A673 (cell line): ENCODE results near the gene PNMT. TPM values are rescaled to one million over a fixed set of nuclear protein-coding genes. Genes with fewer than 3 reads are reported as not detected.

Experiments used
- BruUV-seq: library from RNA; stranded (reverse); fragments of 400-500 nt; replicated peaks from 2 replicates; lab custom pipeline; 2021; lab: Mats Ljungman, UMichigan
- CTCF ChIA-PET: fragments of 300-600 bp; sonication (Branson Sonifier 250); formaldehyde crosslinking; loops from one replicate; lab custom pipeline; 2022; ENCODE audit warnings: antibody characterized with exemption; lab: Charles Lee
- POLR2A ChIA-PET: fragments of 300-600 bp; sonication (Branson Sonifier 250); formaldehyde crosslinking; loops from one replicate; lab custom pipeline; 2022; ENCODE audit warnings: antibody characterized with exemption; ENCODE audit not compliant: low non-redundant PET; lab: Charles Lee
- DNase-seq: peaks from one replicate; pipeline ENCODE4 v3.0.0-alpha.2; 2015; ENCODE audit warnings: low spot score
- H3K27ac ChIP-seq: fragments of 200-600 bp; sonication (generic); 2 replicates; pipeline ENCODE4 v1.5.1; 2016; ENCODE audit warnings: mixed run types, low read depth, mild to moderate bottlenecking, mixed read lengths, antibody characterized with exemption, low read length; ENCODE audit not compliant: poor library complexity, severe bottlenecking
- H3K27me3 ChIP-seq: fragments of 200-600 bp; sonication (generic); replicated peaks from 2 replicates; pipeline ENCODE4 v1.6.1; 2017; ENCODE audit warnings: mixed run types, low read depth, mild to moderate bottlenecking, mixed read lengths, antibody characterized with exemption, low read length; ENCODE audit not compliant: insufficient read depth, poor library complexity
- H3K36me3 ChIP-seq: fragments of 200-600 bp; sonication (generic); 2 replicates; pipeline ENCODE4 v1.6.1; 2016; ENCODE audit warnings: mixed run types, mild to moderate bottlenecking, mixed read lengths, antibody characterized with exemption, low read length; ENCODE audit not compliant: insufficient read depth, poor library complexity, severe bottlenecking
- H3K4me1 ChIP-seq: fragments of 200-600 bp; sonication (generic); 2 replicates; pipeline ENCODE4 v1.6.1; 2017; ENCODE audit warnings: mixed run types, mild to moderate bottlenecking, mixed read lengths, antibody characterized with exemption, low read length; ENCODE audit not compliant: insufficient read depth, poor library complexity, severe bottlenecking
- H3K4me3 ChIP-seq: fragments of 200-600 bp; sonication (generic); 2 replicates; pipeline ENCODE4 v1.5.1; 2016; ENCODE audit warnings: low read depth, mixed run types, mild to moderate bottlenecking, mixed read lengths, low read length; ENCODE audit not compliant: poor library complexity, severe bottlenecking
- H3K9me3 ChIP-seq: fragments of 200-600 bp; sonication (generic); 2 replicates; pipeline ENCODE4 v1.6.1; 2016; ENCODE audit warnings: mixed run types, low read depth, mild to moderate bottlenecking, mixed read lengths, antibody characterized with exemption, low read length; ENCODE audit not compliant: poor library complexity, severe bottlenecking
- CTCF ChIP-seq: fragments of 300-800, 200-600 bp; sonication (generic); conservative IDR thresholded peaks from 2 replicates; pipeline ENCODE4 v1.5.1; 2017; ENCODE audit warnings: low read depth, mild to moderate bottlenecking, antibody characterized with exemption, low read length, moderate library complexity, mixed read lengths
- EZH2 ChIP-seq: fragments of 200-600 bp; sonication (generic); IDR thresholded peaks from 2 replicates; pipeline ENCODE4 v1.6.1; 2017; ENCODE audit warnings: borderline replicate concordance, low read depth, mild to moderate bottlenecking, mixed read lengths, antibody characterized with exemption, low read length; ENCODE audit not compliant: poor library complexity, severe bottlenecking
- intact Hi-C: fragments of 100-400 bp; cut with micrococcal nuclease; formaldehyde crosslinking; loops from one replicate; pipeline ENCODE4 v1.10.0; 2022; ENCODE audit not compliant: unreplicated experiment
- total RNA-seq: library from RNA; stranded (reverse); gene quantifications from 2 replicates; pipeline ENCODE4 v1.2.3, GENCODE V29; 2021

PNMT gene
- total RNA-seq, 1 experiment from 2014 or later: not detected

- Histone ChIP-seq H3K9me3 (no peaks in the 10 kb centered on the region), H3K4me3 (no peak overlapping the region), H3K4me1 (no peaks in the 10 kb centered on the region), H3K27ac (no peak overlapping the region), H3K36me3 (no peaks in the 10 kb centered on the region), H3K27me3 (no peaks in the 10 kb centered on the region)
- TF ChIP-seq CTCF: no peak
- TF ChIP-seq EZH2: no peak
- no peak for DNase-seq
- intact Hi-C loops: no loop called here
- CTCF ChIA-PET: interaction anchor here (0.7 kb wide), 1 partner anchor 429 kb away, joined by 3 read pairs; no protein-coding TSS in a partner anchor
- POLR2A ChIA-PET: no interaction called here
- BruUV-seq: no TSS peak
Measured at GRCh38 chr17:39641883-39642282, 26.4 kb upstream of the PNMT start.

GRCh38 chr17:39642291-39643074, 25.8 kb upstream of the PNMT start:
- CTCF ChIA-PET: no interaction called here
- POLR2A ChIA-PET: no interaction called here
- no peak for TF ChIP-seq CTCF
- no peak for TF ChIP-seq EZH2
- no peaks in the 10 kb centered on the region for H3K27me3 ChIP-seq
- H3K9me3 ChIP-seq: no peaks in the 10 kb centered on the region
- no peak overlapping the region for H3K27ac ChIP-seq
- intact Hi-C loops: no loop called here
- no peaks in the 10 kb centered on the region for H3K36me3 ChIP-seq
- H3K4me3 ChIP-seq: no peak overlapping the region
- H3K4me1 ChIP-seq: no peaks in the 10 kb centered on the region
- no peak for DNase-seq
- no TSS peak for BruUV-seq

GRCh38 chr17:39643271-39643670, 25.0 kb upstream of the PNMT start:
- Histone ChIP-seq H3K4me3 (no peak overlapping the region), H3K27ac (no peak overlapping the region), H3K27me3 (no peaks in the 10 kb centered on the region), H3K36me3 (no peaks in the 10 kb centered on the region), H3K9me3 (no peaks in the 10 kb centered on the region), H3K4me1 (no peaks in the 10 kb centered on the region)
- TF ChIP-seq CTCF: no peak
- TF ChIP-seq EZH2: no peak
- intact Hi-C loops: no loop called here
- no TSS peak for BruUV-seq
- ChIA-PET POLR2A (no interaction called here), CTCF (interaction anchor here (0.8 kb wide), 1 partner anchor 22 kb away, joined by 3 read pairs; no protein-coding TSS in a partner anchor)
- no peak for DNase-seq
